Calu3 (cell line): ENCODE results near the gene DCUN1D2. TPM values are rescaled to one million over a fixed set of nuclear protein-coding genes. Genes with fewer than 3 reads are reported as not detected.

Experiments
- BruUV-seq: library from RNA; stranded (reverse); fragments of 400-500 nt; replicated peaks from 2 replicates; lab custom pipeline; 2021; lab: Mats Ljungman, UMichigan
- CTCF ChIA-PET: fragments of 300-600 bp; sonication (Branson Sonifier 250); formaldehyde crosslinking; loops from one replicate; lab custom pipeline; 2022; ENCODE audit warnings: antibody characterized with exemption; lab: Charles Lee
- DNase-seq: peaks from one replicate; pipeline ENCODE4 v3.0.0; 2022
- H3K27ac Mint-ChIP-seq: one replicate; pipeline ENCODE4 v1.8.0; 2022; ENCODE audit warnings: mixed read lengths; ENCODE audit not compliant: unreplicated experiment
- H3K27me3 Mint-ChIP-seq: one replicate; pipeline ENCODE4 v1.8.0; 2022; ENCODE audit warnings: mixed read lengths; ENCODE audit not compliant: unreplicated experiment
- H3K36me3 Mint-ChIP-seq: one replicate; pipeline ENCODE4 v1.8.0; 2022; ENCODE audit warnings: mild to moderate bottlenecking, moderate library complexity, mixed read lengths; ENCODE audit not compliant: insufficient read depth, unreplicated experiment
- H3K4me1 Mint-ChIP-seq: one replicate; pipeline ENCODE4 v1.8.0; 2022; ENCODE audit warnings: mild to moderate bottlenecking, low read depth, mixed read lengths; ENCODE audit not compliant: unreplicated experiment
- H3K4me3 Mint-ChIP-seq: one replicate; pipeline ENCODE4 v1.8.0; 2022; ENCODE audit warnings: mild to moderate bottlenecking, low read depth, moderate library complexity, mixed read lengths; ENCODE audit not compliant: unreplicated experiment
- H3K9me3 Mint-ChIP-seq: one replicate; pipeline ENCODE4 v1.8.0; 2022; ENCODE audit warnings: low read depth, mixed read lengths; ENCODE audit not compliant: unreplicated experiment
- CTCF ChIP-seq: fragments of 200-600 bp; IDR thresholded peaks from one replicate; pipeline ENCODE4 v1.8.0; 2022; ENCODE audit warnings: antibody characterized with exemption; ENCODE audit not compliant: unreplicated experiment
- intact Hi-C: fragments of 100-400 bp; cut with micrococcal nuclease; formaldehyde crosslinking; loops from one replicate; pipeline ENCODE4 v1.10.0; 2022; ENCODE audit not compliant: unreplicated experiment
- total RNA-seq: library from RNA; stranded (reverse); gene quantifications from 2 replicates; pipeline ENCODE4 v1.2.3, GENCODE V29; 2022

DCUN1D2 gene
- total RNA-seq, 1 experiment from 2014 or later, result 9.3 TPM

DNA sequence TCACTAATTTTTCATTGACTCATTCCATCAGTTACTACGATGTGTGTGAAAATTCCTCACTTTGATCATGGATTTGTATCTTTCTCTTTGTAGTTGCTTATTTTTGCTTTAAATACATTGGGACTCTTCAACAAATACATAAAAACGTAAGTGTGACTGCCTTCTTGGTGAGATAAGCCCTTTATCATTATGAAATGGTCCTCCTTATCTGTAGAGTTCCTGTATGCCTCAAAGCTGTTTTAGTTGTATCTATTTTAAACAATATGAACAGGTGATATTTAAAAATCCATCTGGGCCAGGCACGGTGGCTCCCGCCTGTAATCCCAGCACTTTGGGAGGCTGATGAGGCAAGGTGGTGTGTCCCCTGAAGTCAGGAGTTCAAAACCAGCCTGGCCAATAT lies 11.3 kb downstream of the DCUN1D2 start:
- intact Hi-C loops, result no loop called here
- Mint-ChIP-seq H3K27me3 (no peaks in the 10 kb centered on the region), H3K27ac (no peak overlapping the region), H3K4me3 (no peak overlapping the region), H3K36me3 (no peaks in the 10 kb centered on the region), H3K9me3 (no peaks in the 10 kb centered on the region), H3K4me1 (no peaks in the 10 kb centered on the region)
- DNase-seq, result no peak
- TF ChIP-seq CTCF, result no peak
- BruUV-seq, result no TSS peak
- CTCF ChIA-PET, result no interaction called here

DNA sequence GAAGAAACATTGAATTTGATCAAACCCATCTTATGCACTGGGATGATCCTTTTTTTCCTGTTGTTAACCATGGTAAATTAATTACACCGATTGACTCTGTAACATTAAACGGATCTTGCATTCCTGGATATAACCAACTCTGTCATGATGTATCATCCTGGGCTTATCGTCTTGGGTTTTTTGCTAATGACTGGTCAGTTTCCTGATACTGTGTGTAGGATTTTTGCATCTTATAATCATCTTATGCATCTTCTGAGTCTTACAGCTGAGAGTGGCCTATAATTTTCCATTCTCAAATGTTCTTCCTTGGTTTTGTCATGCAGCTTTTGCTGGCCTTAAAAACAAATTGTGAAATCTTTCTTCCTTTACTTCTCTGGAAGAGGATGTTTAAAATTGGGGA lies 12.8 kb downstream of the DCUN1D2 start:
- H3K27me3 Mint-ChIP-seq, result no peaks in the 10 kb centered on the region
- CTCF ChIA-PET, result no interaction called here
- intact Hi-C loops, result no loop called here
- no peak overlapping the region for H3K27ac Mint-ChIP-seq
- no peak for TF ChIP-seq CTCF
- H3K36me3 Mint-ChIP-seq, result no peaks in the 10 kb centered on the region
- H3K4me1 Mint-ChIP-seq, result no peaks in the 10 kb centered on the region
- no TSS peak for BruUV-seq
- H3K4me3 Mint-ChIP-seq, result no peak overlapping the region
- DNase-seq, result no peak
- no peaks in the 10 kb centered on the region for H3K9me3 Mint-ChIP-seq

GRCh38 chr13:113476811-113477210 lies 13.7 kb downstream of the DCUN1D2 start:
- Mint-ChIP-seq H3K27ac (no peak overlapping the region), H3K4me3 (no peak overlapping the region), H3K4me1 (no peaks in the 10 kb centered on the region), H3K27me3 (no peaks in the 10 kb centered on the region), H3K36me3 (no peaks in the 10 kb centered on the region), H3K9me3 (no peaks in the 10 kb centered on the region)
- TF ChIP-seq CTCF, result no peak
- BruUV-seq, result no TSS peak
- no peak for DNase-seq
- intact Hi-C loops, result no loop called here
- CTCF ChIA-PET, result no interaction called here

DNA sequence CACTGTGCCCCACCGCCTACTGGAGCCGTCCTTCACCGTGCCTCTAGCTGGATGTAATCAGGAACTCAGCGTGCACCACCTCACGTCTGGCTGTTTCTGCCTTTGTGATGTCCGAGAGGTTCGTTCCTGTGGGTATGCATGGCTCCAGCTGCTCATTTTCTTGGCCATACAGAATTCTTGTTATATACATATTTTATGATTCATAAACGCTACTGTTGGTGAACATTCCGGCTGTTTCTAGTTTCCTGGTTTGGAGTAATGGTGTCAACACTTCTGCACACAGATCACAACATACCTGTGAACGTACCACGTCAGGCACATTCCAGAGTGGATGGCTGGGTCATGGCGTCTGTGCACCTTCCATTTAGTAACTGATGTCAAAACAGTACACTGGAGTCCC lies 14.6 kb downstream of the DCUN1D2 start:
- intact Hi-C loops, result no loop called here
- Mint-ChIP-seq H3K36me3 (peaks cover 6% of the 10 kb centered on the region), H3K9me3 (no peaks in the 10 kb centered on the region), H3K27me3 (no peaks in the 10 kb centered on the region), H3K4me3 (no peak overlapping the region), H3K27ac (no peak overlapping the region), H3K4me1 (no peaks in the 10 kb centered on the region)
- CTCF ChIA-PET, result interaction anchor here (0.6 kb wide), 1 partner anchor 234 kb away, joined by 3 read pairs; no protein-coding TSS in a partner anchor
- no peak for TF ChIP-seq CTCF
- DNase-seq, result no peak
- BruUV-seq, result no TSS peak
